Left lobe of liver (tissue), 2 donors: Measurements from ENCODE around the gene ANO10. TPM values are rescaled to one million over a fixed set of nuclear protein-coding genes. Genes with fewer than 3 reads are reported as not detected.
A peak's percentile ranks its signal among the peaks of the same experiment; 100 is the strongest.

Source experiments
- ATAC-seq: fragments of 200-7000 bp; cut with Tn5 transposase; one replicate; pipeline ENCODE4 v1.9.1; 2020; ENCODE audit warnings: mild to moderate bottlenecking, moderate library complexity
- DNase-seq: peaks from one replicate; pipeline ENCODE4 v3.0.0-alpha.2; 2020; ENCODE audit warnings: low spot score
- total RNA-seq: library from RNA; stranded (reverse); gene quantifications from one replicate; pipeline ENCODE4 v1.2.1, GENCODE V29; 2021
- donor health status: DM: no; HTN: no; CAD: no; lungs with moderate emphysema.
- donor health status: DM: no; HTN: yes; CAD: no.

The ANO10 gene
- total RNA-seq, 1 donor from 2014 or later = 11.4 TPM

- peak; percentile 99 for ATAC-seq
- DNase-seq = peak; percentile 85
Measured at GRCh38 chr3:43353923-43354670, 267.7 kb downstream of the ANO10 start.

GRCh38 chr3:43353393-43353792, 268.4 kb downstream of the ANO10 start:
- no peak for DNase-seq
- ATAC-seq = no peak

- ATAC-seq (no peak), DNase-seq (no peak)
Measured at GRCh38 chr3:43349716-43350115, 272.1 kb downstream of the ANO10 start.

GRCh38 chr3:43348852-43349574, 272.8 kb downstream of the ANO10 start:
- no peak for DNase-seq
- no peak for ATAC-seq

- DNase-seq (no peak), ATAC-seq (no peak)
Measured at GRCh38 chr3:43348350-43348749, 273.5 kb downstream of the ANO10 start.

- ATAC-seq (peak; percentile 11), DNase-seq (no peak)
Measured at GRCh38 chr3:43347774-43348173, 274.0 kb downstream of the ANO10 start.

- ATAC-seq (no peak), DNase-seq (no peak)
Measured at GRCh38 chr3:43346978-43347749, 274.6 kb downstream of the ANO10 start.

GRCh38 chr3:43345877-43346276, 275.9 kb downstream of the ANO10 start:
- no peak for ATAC-seq
- no peak for DNase-seq

- DNase-seq = no peak
- no peak for ATAC-seq
Measured at GRCh38 chr3:43345246-43345645, 276.6 kb downstream of the ANO10 start.

GRCh38 chr3:43344520-43344919, 277.3 kb downstream of the ANO10 start:
- no peak for DNase-seq

GRCh38 chr3:43343815-43344214, 278.0 kb downstream of the ANO10 start:
- ATAC-seq = no peak

More at GRCh38 chr3:43344520-43344919, 277.3 kb downstream of the ANO10 start:
- no peak for ATAC-seq

GRCh38 chr3:43343185-43343584, 278.6 kb downstream of the ANO10 start:
- ATAC-seq = no peak
- no peak for DNase-seq

More at GRCh38 chr3:43343815-43344214, 278.0 kb downstream of the ANO10 start:
- no peak for DNase-seq

- DNase-seq (no peak), ATAC-seq (no peak)
Measured at GRCh38 chr3:43341788-43342187, 280.0 kb downstream of the ANO10 start.

GRCh38 chr3:43340403-43340802, 281.4 kb downstream of the ANO10 start:
- ATAC-seq = peak; percentile 94
- peak; percentile 73 for DNase-seq

GRCh38 chr3:43338295-43338694, 283.5 kb downstream of the ANO10 start:
- ATAC-seq (no peak), DNase-seq (no peak)

GRCh38 chr3:43335799-43336198, 286.0 kb downstream of the ANO10 start:
- DNase-seq = no peak
- ATAC-seq = no peak

- no peak for ATAC-seq
- no peak for DNase-seq
Measured at GRCh38 chr3:43334976-43335375, 286.8 kb downstream of the ANO10 start.

GRCh38 chr3:43331381-43331780, 290.4 kb downstream of the ANO10 start:
- DNase-seq (no peak), ATAC-seq (no peak)

GRCh38 chr3:43330981-43331380, 290.8 kb downstream of the ANO10 start:
- ATAC-seq = no peak
- DNase-seq = no peak

- ATAC-seq = no peak
- DNase-seq = no peak
Measured at GRCh38 chr3:43328653-43329052, 293.2 kb downstream of the ANO10 start.

GRCh38 chr3:43327582-43327979, 294.2 kb downstream of the ANO10 start:
- ATAC-seq = no peak
- DNase-seq = no peak
